Activated CD4-positive, alpha-beta T cell treated with anti-CD3 and anti-CD28 coated beads for 4 hours (primary cell): ENCODE results near the gene NOM1.
"Not testable (repeated sequence)": the region's sequence is repeated elsewhere in the genome, so short reads cannot be mapped to it uniquely, and the experiment has no call there.

ENCODE experiments used
- DNase-seq, 2 donors: peaks; one replicate each; pipeline ENCODE4 v3.0.0-alpha.2; 2020

NOM1 gene

DNA sequence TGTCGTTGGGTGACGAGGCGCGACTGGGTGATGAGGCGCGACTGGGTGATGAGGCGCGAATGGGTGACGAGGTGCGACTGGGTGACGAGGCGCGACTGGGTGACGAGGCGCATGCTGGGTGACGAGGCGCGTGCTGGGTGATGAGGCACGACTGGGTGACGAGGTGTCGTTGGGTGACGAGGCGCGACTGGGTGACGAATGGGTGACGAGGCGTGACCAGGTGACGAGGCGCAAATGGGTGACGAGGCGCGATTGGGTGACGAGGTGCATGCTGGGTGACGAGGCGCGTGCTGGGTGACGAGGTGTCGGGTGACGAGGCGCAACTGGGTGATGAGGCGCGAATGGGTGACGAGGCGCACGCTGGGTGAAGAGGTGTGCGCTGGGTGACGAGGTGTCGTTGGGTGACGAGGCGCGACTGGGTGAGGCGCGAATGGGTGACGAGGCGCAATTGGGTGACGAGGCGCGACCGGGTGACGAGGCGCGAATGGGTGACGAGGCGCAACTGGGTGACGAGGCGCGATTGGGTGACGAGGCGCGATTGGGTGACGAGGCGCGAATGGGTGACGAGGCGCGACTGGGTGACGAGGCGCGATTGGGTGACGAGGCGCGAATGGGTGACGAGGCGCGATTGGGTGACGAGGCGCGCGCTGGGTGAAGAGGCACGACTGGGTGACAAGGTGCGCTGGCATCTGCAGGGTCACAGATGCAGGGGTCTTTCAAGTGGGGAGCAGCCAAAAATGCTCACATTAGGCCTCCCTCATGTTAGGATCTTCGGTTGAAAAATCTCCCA, 7.9 kb upstream of the NOM1 start:
- no peak for DNase-seq

GRCh38 chr7:156942708-156943090, 6.8 kb upstream of the NOM1 start:
- DNase-seq: no peak

DNA sequence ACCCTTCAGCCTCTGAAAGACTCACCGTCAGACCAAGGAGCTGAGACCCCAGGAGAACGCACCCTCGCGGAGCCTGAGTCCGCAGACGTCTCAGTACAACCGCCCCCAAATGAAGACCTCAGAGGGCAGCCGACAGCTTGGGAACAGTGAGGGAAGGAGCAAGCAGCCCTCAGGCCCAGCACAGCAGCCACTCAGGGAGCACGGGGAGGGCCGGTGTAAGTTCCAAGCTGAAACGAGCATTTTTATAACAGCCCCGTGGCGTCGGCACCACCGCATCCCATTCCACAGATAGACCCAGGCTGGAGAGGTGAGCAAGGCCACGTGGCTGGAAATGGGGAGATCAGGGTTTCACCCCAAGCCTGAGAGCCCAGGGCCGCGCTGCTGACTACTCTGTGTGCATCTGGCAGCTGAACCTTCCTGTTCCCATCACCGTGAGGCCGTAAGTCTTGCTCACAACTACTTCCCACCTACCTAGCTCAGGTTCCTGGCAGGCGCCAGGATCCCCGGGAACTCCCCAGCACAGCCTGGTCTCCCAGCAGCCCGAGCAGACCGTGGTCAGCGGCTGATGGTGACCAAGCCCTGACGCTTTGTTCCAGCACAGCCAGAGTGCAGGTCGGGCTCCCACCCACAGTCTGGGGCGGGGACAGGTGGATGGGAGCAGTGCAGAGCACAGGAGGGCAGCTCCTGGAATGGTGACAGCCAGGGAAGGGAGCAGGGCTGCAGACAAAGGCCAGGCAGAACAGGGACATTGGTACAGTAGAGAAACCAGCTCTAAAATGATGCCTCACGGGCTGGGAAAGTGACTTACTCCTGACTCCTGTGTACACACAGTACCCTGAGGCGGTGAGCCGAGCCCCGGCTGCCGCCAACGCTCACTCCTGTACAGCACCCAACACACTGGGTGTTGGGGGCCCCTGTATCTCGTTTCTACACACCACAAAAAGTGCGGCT, 6.1 kb upstream of the NOM1 start:
- DNase-seq: no peak

- no peak for DNase-seq
These were observed 4.6 kb upstream of the NOM1 start for GRCh38 chr7:156944876-156945275.

DNA sequence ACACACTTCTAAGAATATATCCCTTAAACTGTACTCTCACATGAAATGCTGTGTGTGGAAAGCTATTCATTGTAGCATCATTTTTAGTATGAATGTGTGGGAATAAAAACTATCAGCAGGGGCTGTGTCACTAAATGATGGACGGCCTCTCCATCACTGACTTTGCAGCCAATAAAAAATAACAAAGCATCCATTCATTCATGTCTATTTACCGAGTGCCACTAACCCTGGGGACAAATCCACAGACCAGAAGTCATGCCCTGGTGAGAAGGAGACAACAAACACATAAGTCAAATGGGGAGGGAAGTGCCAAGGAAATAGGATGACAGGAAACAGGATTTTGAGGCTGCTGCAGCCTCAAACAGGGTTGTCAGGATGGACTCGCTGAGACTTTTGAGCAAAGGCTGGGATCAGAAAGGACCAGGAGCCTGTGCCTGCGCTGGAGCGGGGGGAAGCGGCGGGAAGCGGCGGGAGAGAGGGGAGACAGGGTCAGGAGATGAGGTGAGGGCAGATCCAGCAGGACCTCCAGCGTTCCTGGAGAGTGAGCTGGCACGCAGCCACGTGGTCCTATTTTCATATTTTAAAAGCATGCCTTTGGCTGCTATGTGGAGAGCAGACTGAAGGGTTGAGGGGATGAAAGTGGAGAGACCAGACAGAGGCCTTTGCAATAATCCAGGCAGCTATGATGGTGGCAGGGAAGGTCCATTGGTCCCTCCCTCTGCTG, 2.2 kb upstream of the NOM1 start:
- DNase-seq: no peak

- no peak for DNase-seq
These were observed 1.2 kb upstream of the NOM1 start for GRCh38 chr7:156948361-156948760.

- no peak for DNase-seq
These were observed 908 bp downstream of the NOM1 start for GRCh38 chr7:156950381-156950858.

DNA sequence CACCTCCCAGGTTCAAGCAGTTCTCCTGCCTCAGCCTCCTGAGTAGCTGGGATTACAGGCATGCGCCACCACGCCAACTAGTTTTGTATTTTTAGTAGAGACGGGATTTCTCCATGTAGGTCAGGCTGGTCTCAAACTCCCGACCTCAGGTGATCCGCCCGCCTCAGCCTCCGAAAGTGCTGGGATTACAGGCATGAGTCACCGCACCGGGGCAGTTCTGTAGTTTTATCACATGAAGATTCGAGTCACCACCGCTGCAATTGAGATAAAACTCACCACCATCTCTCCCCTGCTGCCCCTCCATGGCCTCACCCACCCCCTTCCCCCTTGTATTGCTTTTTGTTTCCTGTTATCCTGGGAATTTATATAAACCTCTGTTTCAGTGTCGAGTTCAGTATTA, 3.7 kb downstream of the NOM1 start:
- not testable (repeated sequence) for DNase-seq

- DNase-seq: no peak
These were observed 5.4 kb downstream of the NOM1 start for GRCh38 chr7:156954941-156955340.

GRCh38 chr7:156956727-156957126, 7.2 kb downstream of the NOM1 start:
- DNase-seq: no peak

- no peak for DNase-seq
These were observed 12.6 kb downstream of the NOM1 start for GRCh38 chr7:156962145-156962544.

- DNase-seq: no peak
These were observed 13.4 kb downstream of the NOM1 start for GRCh38 chr7:156962897-156963296.

- no peak for DNase-seq
These were observed 14.0 kb downstream of the NOM1 start for GRCh38 chr7:156963472-156963871.

GRCh38 chr7:156964971-156965370, 15.5 kb downstream of the NOM1 start:
- no peak for DNase-seq

DNA sequence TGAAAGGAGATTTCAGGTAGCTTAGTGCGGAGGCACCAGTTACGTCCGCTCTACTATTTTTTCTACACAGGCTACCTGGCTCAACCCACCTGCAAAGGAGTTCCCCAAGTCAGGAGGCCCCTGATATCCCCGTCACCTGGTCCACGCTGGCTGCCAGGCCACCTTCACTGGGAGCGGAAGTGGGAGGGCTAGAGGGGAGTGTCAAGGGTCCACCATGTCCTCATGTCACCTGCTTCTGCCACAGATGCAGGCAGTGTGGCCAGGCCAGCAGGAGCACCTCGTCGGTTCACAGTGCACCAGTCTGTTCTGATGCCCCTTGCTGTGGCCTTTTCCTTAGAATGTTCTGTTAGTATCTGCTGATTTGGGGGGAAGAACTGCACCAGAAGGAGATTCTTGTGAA, 16.9 kb downstream of the NOM1 start:
- no peak for DNase-seq

GRCh38 chr7:156968183-156968582, 18.7 kb downstream of the NOM1 start:
- DNase-seq: no peak

GRCh38 chr7:156969972-156970420, 20.5 kb downstream of the NOM1 start:
- no peak for DNase-seq

DNA sequence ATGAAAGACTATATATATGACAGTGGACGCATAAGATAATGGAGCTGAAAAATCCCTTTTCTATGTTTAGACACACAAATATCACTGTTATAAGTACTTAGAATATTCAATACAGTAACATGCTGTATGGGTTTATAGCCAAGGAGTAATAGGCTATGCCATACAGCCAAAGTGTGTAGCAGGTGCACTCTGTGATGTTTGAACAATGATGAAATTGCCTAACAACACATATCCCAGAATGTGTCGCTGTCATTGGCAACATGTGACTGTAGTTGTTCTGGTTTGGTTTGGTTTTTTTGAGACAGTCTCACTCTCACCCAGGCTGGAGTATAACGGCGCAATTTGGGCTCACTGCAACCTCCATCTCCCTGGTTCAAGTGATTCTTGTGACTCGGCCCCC, 26.1 kb downstream of the NOM1 start:
- DNase-seq: no peak

DNA sequence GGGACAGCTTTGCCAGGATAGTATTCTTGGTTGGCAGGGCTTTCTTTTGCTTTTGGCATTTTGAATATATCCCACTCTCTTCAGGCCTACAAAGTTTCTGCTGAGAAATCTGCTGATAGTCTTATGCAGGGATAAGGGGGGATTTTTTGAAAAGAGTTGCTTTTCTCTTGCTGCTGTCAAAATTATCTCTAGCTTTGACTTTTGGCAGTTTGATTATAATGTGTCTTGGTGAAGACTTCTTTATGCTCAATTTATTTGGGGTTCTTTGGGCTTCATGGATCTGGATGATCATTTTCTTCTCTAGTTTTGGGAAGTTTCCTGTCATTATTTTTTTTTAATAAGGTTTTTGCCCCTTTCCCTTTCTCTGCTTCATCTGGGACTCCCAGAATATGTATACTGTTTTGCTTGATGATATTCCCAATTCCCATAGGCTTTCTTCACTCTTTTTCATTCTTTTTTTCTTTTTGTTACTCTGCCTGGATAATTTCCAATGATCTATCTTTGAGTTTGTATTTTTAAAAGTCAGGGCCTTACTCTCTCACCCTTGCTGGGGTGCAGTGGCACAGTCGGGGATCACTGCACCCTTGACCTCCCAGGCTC, 29.6 kb downstream of the NOM1 start:
- no peak for DNase-seq

- no peak for DNase-seq
These were observed 30.2 kb downstream of the NOM1 start for GRCh38 chr7:156979711-156980110.

- no peak for DNase-seq
These were observed 34.8 kb downstream of the NOM1 start for GRCh38 chr7:156984174-156984891.
